ENCODE measurements around the gene MROH8. TPM values are rescaled to one million over a fixed set of nuclear protein-coding genes. Genes with fewer than 3 reads are reported as not detected.

MROH8 gene
- total and polyA plus RNA-seq, 2 of the 13 experiments (the other 11 are each of a cell fraction or from before 2014, with no cell fraction given): 2.6 to 5.5 TPM

DNA sequence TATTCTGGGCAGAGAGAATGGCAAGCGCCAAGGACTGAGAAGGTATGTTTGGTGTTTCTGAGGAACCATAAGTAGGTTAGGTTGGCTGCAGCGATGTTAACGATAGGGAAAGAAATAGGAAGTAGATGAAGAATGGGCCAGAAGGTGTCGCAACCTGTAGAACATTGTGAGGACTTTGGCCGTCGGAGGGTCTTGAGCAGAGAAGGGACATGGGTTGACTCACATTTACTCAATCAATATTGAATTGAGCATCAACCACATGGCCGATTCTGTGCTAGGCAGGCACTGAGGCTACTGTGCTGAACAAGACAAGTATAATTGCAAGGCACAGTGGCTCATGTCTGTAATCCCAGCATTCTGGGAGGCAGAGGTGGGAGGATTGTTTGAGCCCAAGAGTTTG is 27.1 kb downstream of the MROH8 start (continued):
- TF ChIP-seq, protein P1, sequence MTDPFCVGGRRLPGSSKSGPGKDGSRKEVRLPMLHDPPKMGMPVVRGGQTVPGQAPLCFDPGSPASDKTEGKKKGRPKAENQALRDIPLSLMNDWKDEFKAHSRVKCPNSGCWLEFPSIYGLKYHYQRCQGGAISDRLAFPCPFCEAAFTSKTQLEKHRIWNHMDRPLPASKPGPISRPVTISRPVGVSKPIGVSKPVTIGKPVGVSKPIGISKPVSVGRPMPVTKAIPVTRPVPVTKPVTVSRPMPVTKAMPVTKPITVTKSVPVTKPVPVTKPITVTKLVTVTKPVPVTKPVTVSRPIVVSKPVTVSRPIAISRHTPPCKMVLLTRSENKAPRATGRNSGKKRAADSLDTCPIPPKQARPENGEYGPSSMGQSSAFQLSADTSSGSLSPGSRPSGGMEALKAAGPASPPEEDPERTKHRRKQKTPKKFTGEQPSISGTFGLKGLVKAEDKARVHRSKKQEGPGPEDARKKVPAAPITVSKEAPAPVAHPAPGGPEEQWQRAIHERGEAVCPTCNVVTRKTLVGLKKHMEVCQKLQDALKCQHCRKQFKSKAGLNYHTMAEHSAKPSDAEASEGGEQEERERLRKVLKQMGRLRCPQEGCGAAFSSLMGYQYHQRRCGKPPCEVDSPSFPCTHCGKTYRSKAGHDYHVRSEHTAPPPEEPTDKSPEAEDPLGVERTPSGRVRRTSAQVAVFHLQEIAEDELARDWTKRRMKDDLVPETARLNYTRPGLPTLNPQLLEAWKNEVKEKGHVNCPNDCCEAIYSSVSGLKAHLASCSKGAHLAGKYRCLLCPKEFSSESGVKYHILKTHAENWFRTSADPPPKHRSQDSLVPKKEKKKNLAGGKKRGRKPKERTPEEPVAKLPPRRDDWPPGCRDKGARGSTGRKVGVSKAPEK (CRISPR knock-in tag; IDR thresholded peaks at IDR 0.05; ENCODE audit: borderline replicate concordance): no peak
- TF ChIP-seq TBP (CRISPR knock-in tag; IDR thresholded peaks at IDR 0.05) (no peak), ZFP36L1 (CRISPR knock-in tag; IDR thresholded peaks at IDR 0.05) (no peak), ZNF3 (CRISPR knock-in tag; IDR thresholded peaks at IDR 0.05) (no peak), GLI4 (CRISPR knock-in tag; IDR thresholded peaks at IDR 0.05; ENCODE audit: borderline replicate concordance) (no peak), POLR2G (IDR thresholded peaks at IDR 0.05; ENCODE audit: low read depth, low read length) (no peak), ERF (CRISPR knock-in tag; IDR thresholded peaks at IDR 0.05) (no peak), MED1 (CRISPR knock-in tag; IDR thresholded peaks at IDR 0.05) (no peak), ZNF557 (CRISPR knock-in tag; IDR thresholded peaks at IDR 0.05) (no peak), CEBPB (IDR thresholded peaks at IDR 0.05; ENCODE audit: borderline replicate concordance, low read depth, low read length) (peak; percentile 96), HNF4A (CRISPR knock-in tag; IDR thresholded peaks at IDR 0.05) (peak; percentile 78)
- TF ChIP-seq, protein P2, sequence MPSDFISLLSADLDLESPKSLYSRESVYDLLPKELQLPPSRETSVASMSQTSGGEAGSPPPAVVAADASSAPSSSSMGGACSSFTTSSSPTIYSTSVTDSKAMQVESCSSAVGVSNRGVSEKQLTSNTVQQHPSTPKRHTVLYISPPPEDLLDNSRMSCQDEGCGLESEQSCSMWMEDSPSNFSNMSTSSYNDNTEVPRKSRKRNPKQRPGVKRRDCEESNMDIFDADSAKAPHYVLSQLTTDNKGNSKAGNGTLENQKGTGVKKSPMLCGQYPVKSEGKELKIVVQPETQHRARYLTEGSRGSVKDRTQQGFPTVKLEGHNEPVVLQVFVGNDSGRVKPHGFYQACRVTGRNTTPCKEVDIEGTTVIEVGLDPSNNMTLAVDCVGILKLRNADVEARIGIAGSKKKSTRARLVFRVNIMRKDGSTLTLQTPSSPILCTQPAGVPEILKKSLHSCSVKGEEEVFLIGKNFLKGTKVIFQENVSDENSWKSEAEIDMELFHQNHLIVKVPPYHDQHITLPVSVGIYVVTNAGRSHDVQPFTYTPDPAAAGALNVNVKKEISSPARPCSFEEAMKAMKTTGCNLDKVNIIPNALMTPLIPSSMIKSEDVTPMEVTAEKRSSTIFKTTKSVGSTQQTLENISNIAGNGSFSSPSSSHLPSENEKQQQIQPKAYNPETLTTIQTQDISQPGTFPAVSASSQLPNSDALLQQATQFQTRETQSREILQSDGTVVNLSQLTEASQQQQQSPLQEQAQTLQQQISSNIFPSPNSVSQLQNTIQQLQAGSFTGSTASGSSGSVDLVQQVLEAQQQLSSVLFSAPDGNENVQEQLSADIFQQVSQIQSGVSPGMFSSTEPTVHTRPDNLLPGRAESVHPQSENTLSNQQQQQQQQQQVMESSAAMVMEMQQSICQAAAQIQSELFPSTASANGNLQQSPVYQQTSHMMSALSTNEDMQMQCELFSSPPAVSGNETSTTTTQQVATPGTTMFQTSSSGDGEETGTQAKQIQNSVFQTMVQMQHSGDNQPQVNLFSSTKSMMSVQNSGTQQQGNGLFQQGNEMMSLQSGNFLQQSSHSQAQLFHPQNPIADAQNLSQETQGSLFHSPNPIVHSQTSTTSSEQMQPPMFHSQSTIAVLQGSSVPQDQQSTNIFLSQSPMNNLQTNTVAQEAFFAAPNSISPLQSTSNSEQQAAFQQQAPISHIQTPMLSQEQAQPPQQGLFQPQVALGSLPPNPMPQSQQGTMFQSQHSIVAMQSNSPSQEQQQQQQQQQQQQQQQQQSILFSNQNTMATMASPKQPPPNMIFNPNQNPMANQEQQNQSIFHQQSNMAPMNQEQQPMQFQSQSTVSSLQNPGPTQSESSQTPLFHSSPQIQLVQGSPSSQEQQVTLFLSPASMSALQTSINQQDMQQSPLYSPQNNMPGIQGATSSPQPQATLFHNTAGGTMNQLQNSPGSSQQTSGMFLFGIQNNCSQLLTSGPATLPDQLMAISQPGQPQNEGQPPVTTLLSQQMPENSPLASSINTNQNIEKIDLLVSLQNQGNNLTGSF (CRISPR knock-in tag; IDR thresholded peaks at IDR 0.05): no peak
- TF ChIP-seq, protein P3, sequence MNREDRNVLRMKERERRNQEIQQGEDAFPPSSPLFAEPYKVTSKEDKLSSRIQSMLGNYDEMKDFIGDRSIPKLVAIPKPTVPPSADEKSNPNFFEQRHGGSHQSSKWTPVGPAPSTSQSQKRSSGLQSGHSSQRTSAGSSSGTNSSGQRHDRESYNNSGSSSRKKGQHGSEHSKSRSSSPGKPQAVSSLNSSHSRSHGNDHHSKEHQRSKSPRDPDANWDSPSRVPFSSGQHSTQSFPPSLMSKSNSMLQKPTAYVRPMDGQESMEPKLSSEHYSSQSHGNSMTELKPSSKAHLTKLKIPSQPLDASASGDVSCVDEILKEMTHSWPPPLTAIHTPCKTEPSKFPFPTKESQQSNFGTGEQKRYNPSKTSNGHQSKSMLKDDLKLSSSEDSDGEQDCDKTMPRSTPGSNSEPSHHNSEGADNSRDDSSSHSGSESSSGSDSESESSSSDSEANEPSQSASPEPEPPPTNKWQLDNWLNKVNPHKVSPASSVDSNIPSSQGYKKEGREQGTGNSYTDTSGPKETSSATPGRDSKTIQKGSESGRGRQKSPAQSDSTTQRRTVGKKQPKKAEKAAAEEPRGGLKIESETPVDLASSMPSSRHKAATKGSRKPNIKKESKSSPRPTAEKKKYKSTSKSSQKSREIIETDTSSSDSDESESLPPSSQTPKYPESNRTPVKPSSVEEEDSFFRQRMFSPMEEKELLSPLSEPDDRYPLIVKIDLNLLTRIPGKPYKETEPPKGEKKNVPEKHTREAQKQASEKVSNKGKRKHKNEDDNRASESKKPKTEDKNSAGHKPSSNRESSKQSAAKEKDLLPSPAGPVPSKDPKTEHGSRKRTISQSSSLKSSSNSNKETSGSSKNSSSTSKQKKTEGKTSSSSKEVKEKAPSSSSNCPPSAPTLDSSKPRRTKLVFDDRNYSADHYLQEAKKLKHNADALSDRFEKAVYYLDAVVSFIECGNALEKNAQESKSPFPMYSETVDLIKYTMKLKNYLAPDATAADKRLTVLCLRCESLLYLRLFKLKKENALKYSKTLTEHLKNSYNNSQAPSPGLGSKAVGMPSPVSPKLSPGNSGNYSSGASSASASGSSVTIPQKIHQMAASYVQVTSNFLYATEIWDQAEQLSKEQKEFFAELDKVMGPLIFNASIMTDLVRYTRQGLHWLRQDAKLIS (CRISPR knock-in tag; IDR thresholded peaks at IDR 0.05): no peak
- TF ChIP-seq, protein P4, sequence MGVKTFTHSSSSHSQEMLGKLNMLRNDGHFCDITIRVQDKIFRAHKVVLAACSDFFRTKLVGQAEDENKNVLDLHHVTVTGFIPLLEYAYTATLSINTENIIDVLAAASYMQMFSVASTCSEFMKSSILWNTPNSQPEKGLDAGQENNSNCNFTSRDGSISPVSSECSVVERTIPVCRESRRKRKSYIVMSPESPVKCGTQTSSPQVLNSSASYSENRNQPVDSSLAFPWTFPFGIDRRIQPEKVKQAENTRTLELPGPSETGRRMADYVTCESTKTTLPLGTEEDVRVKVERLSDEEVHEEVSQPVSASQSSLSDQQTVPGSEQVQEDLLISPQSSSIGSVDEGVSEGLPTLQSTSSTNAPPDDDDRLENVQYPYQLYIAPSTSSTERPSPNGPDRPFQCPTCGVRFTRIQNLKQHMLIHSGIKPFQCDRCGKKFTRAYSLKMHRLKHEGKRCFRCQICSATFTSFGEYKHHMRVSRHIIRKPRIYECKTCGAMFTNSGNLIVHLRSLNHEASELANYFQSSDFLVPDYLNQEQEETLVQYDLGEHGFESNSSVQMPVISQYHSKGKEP (CRISPR knock-in tag; IDR thresholded peaks at IDR 0.05): no peak
- TF ChIP-seq, protein P5, sequence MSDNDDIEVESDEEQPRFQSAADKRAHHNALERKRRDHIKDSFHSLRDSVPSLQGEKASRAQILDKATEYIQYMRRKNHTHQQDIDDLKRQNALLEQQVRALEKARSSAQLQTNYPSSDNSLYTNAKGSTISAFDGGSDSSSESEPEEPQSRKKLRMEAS (IDR thresholded peaks at IDR 0.05): peak; percentile 74

All from HepG2 (cell line).